ENCODE measurements around the gene AUNIP.
A peak's percentile ranks its signal among the peaks of the same experiment; 100 is the strongest.

AUNIP gene

GRCh38 chr1:25836695-25837094 lies 22.6 kb downstream of the AUNIP start:
- no peak overlapping the region for H3K4me2 ChIP-seq (ENCODE audit: low read length)
- H3K9ac ChIP-seq (ENCODE audit: low read depth, low read length): no peak overlapping the region
- H3K4me3 ChIP-seq (ENCODE audit: low read length): no peak overlapping the region
- no peaks in the 10 kb centered on the region for H3K27me3 ChIP-seq (ENCODE audit: control insufficient read depth, insufficient read depth, low read length)
- H3K36me3 ChIP-seq (ENCODE audit: insufficient read depth, low read length): peaks cover 27% of the 10 kb centered on the region
- H3K4me1 ChIP-seq (ENCODE audit: control insufficient read depth, insufficient read depth, low read length): no peaks in the 10 kb centered on the region
- H3K9me3 ChIP-seq (replicated peaks; ENCODE audit: low read length): no peaks in the 10 kb centered on the region

GRCh38 chr1:25834894-25835293 lies 24.4 kb downstream of the AUNIP start:
- peaks cover 45% of the 10 kb centered on the region for H3K36me3 ChIP-seq (ENCODE audit: insufficient read depth, low read length)

GRCh38 chr1:25833158-25833557 lies 26.1 kb downstream of the AUNIP start:
- peaks cover 60% of the 10 kb centered on the region for H3K36me3 ChIP-seq (ENCODE audit: insufficient read depth, low read length)
- no peak overlapping the region for H3K9ac ChIP-seq (ENCODE audit: low read depth, low read length)

More at GRCh38 chr1:25834894-25835293, 24.4 kb downstream of the AUNIP start:
- no peaks in the 10 kb centered on the region for H3K27me3 ChIP-seq (ENCODE audit: control insufficient read depth, insufficient read depth, low read length)
- no peak overlapping the region for H3K4me3 ChIP-seq (ENCODE audit: low read length)
- H3K9me3 ChIP-seq (replicated peaks; ENCODE audit: low read length): no peaks in the 10 kb centered on the region
- no peak overlapping the region for H3K9ac ChIP-seq (ENCODE audit: low read depth, low read length)
- H3K4me2 ChIP-seq (ENCODE audit: low read length): no peak overlapping the region
- no peaks in the 10 kb centered on the region for H3K4me1 ChIP-seq (ENCODE audit: control insufficient read depth, insufficient read depth, low read length)

GRCh38 chr1:25832336-25833037 lies 26.8 kb downstream of the AUNIP start:
- Histone ChIP-seq H3K4me3 (ENCODE audit: low read length) (no peak overlapping the region), H3K9ac (ENCODE audit: low read depth, low read length) (no peak overlapping the region), H3K27me3 (ENCODE audit: control insufficient read depth, insufficient read depth, low read length) (no peaks in the 10 kb centered on the region), H3K36me3 (ENCODE audit: insufficient read depth, low read length) (peaks cover 66% of the 10 kb centered on the region), H3K4me1 (ENCODE audit: control insufficient read depth, insufficient read depth, low read length) (no peaks in the 10 kb centered on the region), H3K9me3 (replicated peaks; ENCODE audit: low read length) (no peaks in the 10 kb centered on the region), H3K4me2 (ENCODE audit: low read length) (no peak overlapping the region)

More at GRCh38 chr1:25833158-25833557, 26.1 kb downstream of the AUNIP start:
- no peaks in the 10 kb centered on the region for H3K27me3 ChIP-seq (ENCODE audit: control insufficient read depth, insufficient read depth, low read length)
- no peaks in the 10 kb centered on the region for H3K9me3 ChIP-seq (replicated peaks; ENCODE audit: low read length)
- H3K4me1 ChIP-seq (ENCODE audit: control insufficient read depth, insufficient read depth, low read length): no peaks in the 10 kb centered on the region
- no peak overlapping the region for H3K4me3 ChIP-seq (ENCODE audit: low read length)
- H3K4me2 ChIP-seq (ENCODE audit: low read length): no peak overlapping the region

GRCh38 chr1:25831569-25832196 lies 27.6 kb downstream of the AUNIP start:
- H3K9ac ChIP-seq (ENCODE audit: low read depth, low read length): no peak overlapping the region
- H3K9me3 ChIP-seq (replicated peaks; ENCODE audit: low read length): no peaks in the 10 kb centered on the region
- no peaks in the 10 kb centered on the region for H3K27me3 ChIP-seq (ENCODE audit: control insufficient read depth, insufficient read depth, low read length)
- no peaks in the 10 kb centered on the region for H3K4me1 ChIP-seq (ENCODE audit: control insufficient read depth, insufficient read depth, low read length)
- no peak overlapping the region for H3K4me3 ChIP-seq (ENCODE audit: low read length)
- H3K4me2 ChIP-seq (ENCODE audit: low read length): no peak overlapping the region
- peaks cover 71% of the 10 kb centered on the region for H3K36me3 ChIP-seq (ENCODE audit: insufficient read depth, low read length)

- Histone ChIP-seq H3K27me3 (ENCODE audit: control insufficient read depth, insufficient read depth, low read length) (no peaks in the 10 kb centered on the region), H3K36me3 (ENCODE audit: insufficient read depth, low read length) (peaks cover 78% of the 10 kb centered on the region), H3K4me1 (ENCODE audit: control insufficient read depth, insufficient read depth, low read length) (no peaks in the 10 kb centered on the region), H3K4me2 (ENCODE audit: low read length) (no peak overlapping the region), H3K9ac (ENCODE audit: low read depth, low read length) (no peak overlapping the region), H3K9me3 (replicated peaks; ENCODE audit: low read length) (no peaks in the 10 kb centered on the region), H3K4me3 (ENCODE audit: low read length) (no peak overlapping the region)
Observed at GRCh38 chr1:25829046-25829445, 30.2 kb downstream of the AUNIP start.

GRCh38 chr1:25828491-25828890 lies 30.8 kb downstream of the AUNIP start:
- Histone ChIP-seq H3K4me2 (ENCODE audit: low read length) (no peak overlapping the region), H3K4me1 (ENCODE audit: control insufficient read depth, insufficient read depth, low read length) (no peaks in the 10 kb centered on the region), H3K27me3 (ENCODE audit: control insufficient read depth, insufficient read depth, low read length) (no peaks in the 10 kb centered on the region), H3K36me3 (ENCODE audit: insufficient read depth, low read length) (peaks cover 79% of the 10 kb centered on the region), H3K9me3 (replicated peaks; ENCODE audit: low read length) (no peaks in the 10 kb centered on the region), H3K4me3 (ENCODE audit: low read length) (no peak overlapping the region), H3K9ac (ENCODE audit: low read depth, low read length) (no peak overlapping the region)

- Histone ChIP-seq H3K9ac (ENCODE audit: low read depth, low read length) (no peak overlapping the region), H3K9me3 (replicated peaks; ENCODE audit: low read length) (no peaks in the 10 kb centered on the region), H3K4me2 (ENCODE audit: low read length) (no peak overlapping the region), H3K36me3 (ENCODE audit: insufficient read depth, low read length) (peaks cover 60% of the 10 kb centered on the region), H3K4me3 (ENCODE audit: low read length) (no peak overlapping the region), H3K27me3 (ENCODE audit: control insufficient read depth, insufficient read depth, low read length) (no peaks in the 10 kb centered on the region), H3K4me1 (ENCODE audit: control insufficient read depth, insufficient read depth, low read length) (peaks cover 6% of the 10 kb centered on the region)
Observed at GRCh38 chr1:25826571-25826970, 32.7 kb downstream of the AUNIP start.

DNA sequence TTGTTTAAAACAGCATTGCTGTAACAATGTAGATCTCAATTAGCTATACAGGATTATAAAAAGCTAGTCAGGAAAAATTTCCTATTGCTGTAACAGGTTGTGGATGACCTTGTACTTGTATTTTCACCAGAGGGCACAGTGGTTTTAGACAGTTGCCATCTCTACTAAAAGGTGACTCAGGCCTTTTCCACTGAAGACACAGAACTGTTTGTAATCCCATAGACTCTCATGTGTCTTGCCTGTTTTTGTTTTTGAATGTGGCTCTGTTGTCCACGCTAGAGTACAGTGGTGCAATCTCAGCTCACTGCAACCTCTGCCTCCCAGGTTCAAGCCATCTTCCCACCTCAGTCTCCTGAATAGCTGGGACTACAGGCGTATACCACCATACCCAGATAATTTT lies 33.7 kb downstream of the AUNIP start:
- Histone ChIP-seq H3K36me3 (ENCODE audit: insufficient read depth, low read length) (peaks cover 50% of the 10 kb centered on the region), H3K9ac (ENCODE audit: low read depth, low read length) (no peak overlapping the region)

GRCh38 chr1:25821630-25822091 lies 37.6 kb downstream of the AUNIP start:
- Histone ChIP-seq H3K9ac (ENCODE audit: low read depth, low read length) (peak overlapping the region; percentile 96), H3K36me3 (ENCODE audit: insufficient read depth, low read length) (peaks cover 17% of the 10 kb centered on the region), H3K4me3 (ENCODE audit: low read length) (peak overlapping the region; percentile 77), H3K27me3 (ENCODE audit: control insufficient read depth, insufficient read depth, low read length) (no peaks in the 10 kb centered on the region), H3K4me2 (ENCODE audit: low read length) (peak overlapping the region; percentile 87), H3K9me3 (replicated peaks; ENCODE audit: low read length) (no peaks in the 10 kb centered on the region), H3K4me1 (ENCODE audit: control insufficient read depth, insufficient read depth, low read length) (peaks cover 22% of the 10 kb centered on the region)

More for the DNA sequence above, 33.7 kb downstream of the AUNIP start:
- Histone ChIP-seq H3K4me3 (ENCODE audit: low read length) (no peak overlapping the region), H3K4me2 (ENCODE audit: low read length) (no peak overlapping the region), H3K4me1 (ENCODE audit: control insufficient read depth, insufficient read depth, low read length) (peaks cover 14% of the 10 kb centered on the region), H3K9me3 (replicated peaks; ENCODE audit: low read length) (no peaks in the 10 kb centered on the region), H3K27me3 (ENCODE audit: control insufficient read depth, insufficient read depth, low read length) (no peaks in the 10 kb centered on the region)

- Histone ChIP-seq H3K36me3 (ENCODE audit: insufficient read depth, low read length) (peaks cover 15% of the 10 kb centered on the region), H3K4me3 (ENCODE audit: low read length) (peak overlapping the region; percentile 77), H3K9me3 (replicated peaks; ENCODE audit: low read length) (no peaks in the 10 kb centered on the region), H3K4me2 (ENCODE audit: low read length) (peak overlapping the region; percentile 87), H3K27me3 (ENCODE audit: control insufficient read depth, insufficient read depth, low read length) (no peaks in the 10 kb centered on the region), H3K4me1 (ENCODE audit: control insufficient read depth, insufficient read depth, low read length) (peaks cover 22% of the 10 kb centered on the region), H3K9ac (ENCODE audit: low read depth, low read length) (peak overlapping the region; percentile 96)
Observed at GRCh38 chr1:25821112-25821476, 38.2 kb downstream of the AUNIP start.
